ENCODE measurements around the gene RAB3C.

Gene RAB3C

DNA sequence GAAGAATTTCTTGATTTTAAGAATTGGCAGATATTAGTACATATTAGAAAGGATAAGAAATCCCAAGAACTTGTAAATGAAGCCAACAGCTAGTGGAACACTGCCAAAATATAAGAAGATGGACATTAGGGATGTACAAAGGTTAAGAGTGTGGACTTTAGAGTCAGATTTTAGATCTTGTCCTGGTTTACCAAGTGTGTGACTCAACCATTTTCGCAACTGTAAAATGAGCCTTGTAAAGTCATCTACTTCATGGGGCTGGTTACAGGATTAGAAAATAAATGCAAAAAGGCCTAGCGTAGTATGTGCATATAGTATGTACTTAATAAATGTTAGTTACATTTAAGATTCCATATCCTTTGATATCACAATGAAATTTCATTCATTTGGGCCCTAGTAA, 260.0 kb downstream of the RAB3C start:
- DNase-seq, result no peak

DNA sequence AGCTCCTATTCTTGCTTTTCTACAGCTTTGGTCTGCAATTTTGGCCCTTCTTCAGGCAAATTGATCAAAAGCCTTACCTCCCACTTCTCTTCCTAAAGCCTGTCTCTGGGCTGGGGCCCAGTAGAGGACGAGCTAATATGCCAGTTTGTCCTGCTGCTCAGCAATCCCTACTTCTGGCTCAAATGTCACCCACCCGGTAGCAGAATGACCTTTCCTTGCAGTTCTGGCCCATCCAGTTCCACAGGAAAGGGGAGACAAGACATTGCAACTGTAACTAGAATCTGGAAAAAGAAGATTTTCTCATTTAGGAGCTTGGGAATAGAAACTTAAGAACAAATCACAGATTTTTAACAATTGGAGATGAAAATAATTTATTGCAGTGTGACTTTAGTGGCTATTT, 261.5 kb downstream of the RAB3C start:
- DNase-seq, result no peak

DNA sequence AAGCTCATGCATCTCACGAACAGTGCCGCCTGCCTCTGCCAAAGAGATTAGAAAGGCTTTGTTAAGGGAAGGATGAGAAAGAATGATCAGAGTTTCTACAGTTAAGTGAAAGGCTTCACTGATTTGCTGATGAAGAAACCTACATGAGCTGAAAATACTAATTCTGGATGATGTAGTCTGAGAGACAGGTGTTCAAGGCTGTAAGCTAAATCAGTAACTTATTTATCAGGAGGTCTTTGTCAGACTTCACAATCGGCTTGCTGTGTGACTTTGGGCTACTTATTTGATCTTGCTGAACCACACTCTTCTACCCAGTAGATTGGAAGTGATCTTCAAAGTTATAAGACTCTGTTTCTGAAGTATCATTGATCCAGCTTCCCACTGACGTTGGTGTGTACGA, 264.2 kb downstream of the RAB3C start:
- DNase-seq, result no peak

DNA sequence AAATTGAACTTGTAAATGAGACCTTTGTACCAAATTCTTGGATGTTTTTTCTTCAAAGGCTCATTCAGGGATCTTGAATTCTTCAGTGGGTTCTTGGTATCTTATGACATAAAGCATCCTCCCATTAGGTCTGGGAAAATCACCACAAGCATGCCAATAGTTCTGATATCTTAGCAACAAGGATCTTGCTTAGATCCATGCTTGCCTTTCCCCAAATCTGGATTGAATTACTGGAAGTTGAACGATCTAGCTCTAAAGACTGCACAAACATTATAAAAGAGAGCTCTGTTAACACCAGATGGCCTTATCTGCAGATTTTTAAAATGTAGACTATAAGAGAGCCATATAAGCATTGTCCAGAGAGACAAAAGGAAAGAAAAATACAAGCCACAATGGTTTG, 266.3 kb downstream of the RAB3C start:
- DNase-seq, result no peak

DNA sequence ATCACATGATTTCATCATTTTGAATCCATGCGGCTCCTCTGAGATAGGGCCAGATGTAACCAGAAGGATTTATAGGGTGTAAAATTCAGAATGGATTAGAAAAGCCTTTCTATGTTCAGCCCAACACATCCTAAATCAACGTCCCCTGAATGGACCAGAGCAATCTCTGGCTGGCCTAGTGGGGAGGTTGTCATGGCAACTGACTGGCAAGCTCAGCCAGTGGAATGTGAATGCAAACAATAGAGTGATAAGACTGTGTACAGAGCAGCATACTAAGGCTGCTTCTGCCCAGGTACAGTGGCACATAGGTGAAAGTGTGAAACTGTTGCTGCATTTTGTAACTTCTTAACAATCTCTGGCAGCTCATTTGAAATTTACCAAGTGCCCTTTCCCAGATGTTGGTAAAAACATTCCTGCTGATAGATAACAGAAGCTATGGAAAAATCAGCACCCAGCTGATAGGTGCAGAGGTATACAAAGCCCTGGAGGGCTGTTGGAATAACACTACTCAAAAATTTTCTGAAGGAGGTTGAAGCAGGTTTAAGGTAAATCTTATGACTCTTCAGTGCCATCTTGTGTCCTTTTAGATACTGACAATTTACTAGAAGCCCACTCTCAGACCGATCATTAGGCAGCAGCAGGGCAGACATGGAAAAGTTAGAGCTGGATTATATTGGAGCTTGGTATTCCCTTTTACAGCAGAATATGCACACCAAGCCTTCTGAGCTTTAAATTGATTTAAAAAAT, 267.2 kb downstream of the RAB3C start:
- DNase-seq, result peak; percentile 34

DNA sequence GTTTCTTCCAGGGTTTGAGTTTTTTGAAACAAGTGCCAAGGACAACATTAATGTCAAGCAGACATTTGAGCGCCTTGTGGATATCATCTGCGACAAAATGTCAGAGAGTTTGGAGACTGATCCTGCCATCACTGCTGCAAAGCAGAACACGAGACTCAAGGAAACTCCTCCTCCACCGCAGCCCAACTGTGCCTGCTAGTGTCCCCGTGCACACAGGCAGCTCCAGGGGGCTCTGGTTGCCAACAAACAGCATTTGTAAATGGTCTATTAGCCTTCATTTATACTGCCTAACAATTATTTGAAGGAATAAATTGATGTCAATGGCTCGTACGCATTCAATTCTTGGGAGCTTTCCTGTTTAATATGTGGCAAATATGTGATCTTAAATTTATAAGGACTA, 268.3 kb downstream of the RAB3C start:
- DNase-seq, result no peak

DNA sequence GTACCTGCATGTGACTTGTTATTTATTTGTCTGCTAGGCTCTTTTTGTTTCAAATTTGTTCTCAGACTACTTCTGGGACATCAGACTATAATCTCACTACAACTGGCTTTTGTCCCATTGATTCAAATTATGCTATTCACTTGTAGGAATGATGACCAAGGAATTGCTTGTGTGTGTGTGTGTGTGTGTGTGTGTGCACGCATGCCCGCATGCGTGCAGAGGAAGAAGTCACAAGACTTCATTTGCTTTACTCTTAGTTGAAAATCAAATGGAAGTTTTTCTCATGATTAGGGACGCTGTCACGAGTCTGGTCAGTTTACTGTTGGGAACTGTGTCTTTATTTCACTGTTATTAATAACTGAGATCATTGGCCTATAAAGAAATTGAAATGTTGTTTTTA, 268.7 kb downstream of the RAB3C start:
- no peak for DNase-seq

DNA sequence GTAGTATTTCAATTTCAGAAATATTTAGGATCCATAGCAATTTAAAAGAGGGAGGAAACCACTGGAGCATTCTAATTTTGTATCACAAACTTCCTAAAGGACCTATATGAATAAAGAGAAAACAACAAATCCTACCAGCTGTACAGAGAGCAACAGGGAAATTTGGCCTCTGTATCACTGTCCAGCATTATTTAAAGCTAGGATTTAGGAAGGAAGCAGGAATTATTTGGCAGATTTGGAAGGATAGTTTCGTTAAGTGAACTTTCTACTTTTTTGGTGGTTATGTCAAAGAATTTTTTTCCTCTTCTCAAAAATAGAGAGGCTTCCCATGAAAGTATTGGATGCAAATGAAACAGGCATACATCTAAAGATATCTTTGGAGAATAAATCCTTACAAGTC, 269.7 kb downstream of the RAB3C start:
- no peak for DNase-seq

DNA sequence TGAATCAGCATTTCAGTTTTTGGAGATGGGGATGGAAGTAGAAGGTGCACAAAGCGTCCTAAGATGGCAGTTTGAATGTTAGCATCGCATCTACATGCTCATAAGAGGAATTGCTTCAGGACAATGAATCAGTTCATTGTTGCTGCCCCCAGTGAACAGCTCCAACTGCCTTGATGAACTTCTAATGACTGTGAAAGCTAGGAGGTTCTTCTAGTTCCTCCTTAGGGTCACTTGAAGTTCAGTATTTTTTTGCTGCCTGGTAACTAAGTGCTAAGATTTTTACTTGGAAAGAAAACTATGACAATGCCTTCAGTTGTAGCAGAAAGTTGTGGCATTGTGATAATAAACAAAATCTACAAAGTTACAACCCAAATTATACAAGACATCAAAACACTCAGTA, 271.6 kb downstream of the RAB3C start:
- DNase-seq, result no peak

DNA sequence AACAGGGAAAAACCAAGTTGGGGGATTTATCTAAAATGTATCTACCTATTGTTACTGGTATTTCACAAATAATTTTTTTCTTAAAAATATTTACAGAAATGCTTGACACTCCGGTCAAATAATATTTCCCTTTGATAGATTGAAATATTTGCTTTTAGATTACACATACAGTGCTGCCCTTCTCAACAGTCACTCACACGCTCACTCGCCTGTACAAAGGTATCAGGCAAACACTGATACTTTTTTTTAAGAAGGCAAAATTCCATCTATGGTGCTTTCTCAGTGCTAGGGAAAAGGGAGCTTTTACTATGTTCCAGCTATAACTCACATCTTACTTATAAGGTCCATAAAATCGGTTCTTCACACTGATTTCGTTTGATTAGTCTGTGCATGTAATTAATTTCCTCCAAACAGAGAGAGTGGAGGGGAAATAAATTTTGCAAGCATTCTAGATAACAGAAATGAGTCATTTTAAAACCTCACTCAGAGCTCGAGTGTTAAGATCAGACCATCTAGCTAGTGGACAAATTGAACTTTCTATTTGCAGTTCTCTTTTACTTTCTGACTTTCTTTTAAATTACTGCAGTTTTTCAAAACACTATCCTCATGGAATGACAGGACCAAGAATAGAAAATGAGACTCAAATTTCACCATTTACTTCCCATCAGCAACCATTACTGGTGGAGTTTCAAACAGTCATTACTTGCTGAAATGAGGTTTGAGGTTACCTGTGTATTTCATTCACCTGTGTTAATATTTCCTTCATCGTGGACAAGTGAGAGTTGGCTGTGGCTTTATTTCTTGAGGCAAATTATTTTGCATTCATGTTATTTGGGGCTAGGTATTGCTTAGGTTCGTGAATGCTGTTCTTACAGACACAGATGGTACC, 273.2 kb downstream of the RAB3C start:
- no peak for DNase-seq

DNA sequence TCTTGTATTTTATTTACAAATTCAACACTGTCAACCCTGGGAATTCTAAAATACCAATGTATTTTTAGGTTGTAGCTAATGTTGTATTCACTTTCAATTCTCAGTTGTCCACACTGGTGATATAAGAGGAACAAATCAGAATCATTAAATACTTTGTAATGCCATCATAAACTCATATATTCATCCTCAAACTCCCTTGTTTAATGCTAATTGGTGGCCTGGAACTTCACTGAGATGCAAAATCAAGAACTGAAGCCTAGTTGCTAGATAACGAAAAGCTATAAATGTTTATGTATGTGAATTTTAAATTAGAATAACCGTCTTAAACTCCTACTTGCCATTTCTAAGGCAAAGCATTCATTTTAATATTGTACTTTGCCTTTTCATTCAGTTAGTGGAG, 274.7 kb downstream of the RAB3C start:
- no peak for DNase-seq

DNA sequence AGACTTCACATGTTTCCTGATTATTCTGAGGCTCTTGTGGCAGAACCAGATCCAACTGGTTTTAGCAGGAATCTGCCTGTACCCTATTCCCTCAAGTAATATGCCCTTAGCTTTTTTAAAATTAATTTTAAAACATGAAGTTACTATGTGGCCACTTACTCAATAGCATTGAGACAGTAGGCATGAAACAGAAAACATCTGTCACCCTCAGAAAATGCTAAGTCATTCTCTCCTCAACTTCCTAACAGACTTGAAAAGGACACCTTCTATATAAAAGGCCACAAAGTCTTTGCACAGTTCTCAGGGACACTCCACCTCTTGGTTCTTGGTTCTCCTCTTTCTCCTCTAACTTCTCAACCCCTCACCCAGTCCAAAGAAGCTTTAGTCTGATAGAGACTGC, 277.8 kb downstream of the RAB3C start:
- no peak for DNase-seq

DNA sequence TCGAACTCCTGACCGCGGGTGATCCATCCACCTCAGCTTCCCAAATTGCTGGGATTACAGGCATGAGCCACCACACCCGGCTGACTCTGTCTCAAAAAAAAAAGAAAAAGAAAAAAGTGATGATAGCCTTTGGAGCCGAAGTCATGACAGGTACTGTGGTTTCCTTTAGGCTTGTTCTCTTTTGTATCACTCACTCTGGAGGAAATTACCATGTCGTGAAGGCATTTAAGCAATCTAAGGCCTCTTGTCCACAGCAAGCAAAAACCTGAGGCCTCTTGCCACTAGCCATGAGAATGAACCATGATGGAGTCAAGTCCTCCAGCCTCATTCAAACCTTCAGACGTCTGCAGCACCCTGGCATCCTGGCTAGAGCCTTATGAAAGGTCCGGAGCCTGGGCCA, 286.1 kb downstream of the RAB3C start:
- no peak for DNase-seq

DNA sequence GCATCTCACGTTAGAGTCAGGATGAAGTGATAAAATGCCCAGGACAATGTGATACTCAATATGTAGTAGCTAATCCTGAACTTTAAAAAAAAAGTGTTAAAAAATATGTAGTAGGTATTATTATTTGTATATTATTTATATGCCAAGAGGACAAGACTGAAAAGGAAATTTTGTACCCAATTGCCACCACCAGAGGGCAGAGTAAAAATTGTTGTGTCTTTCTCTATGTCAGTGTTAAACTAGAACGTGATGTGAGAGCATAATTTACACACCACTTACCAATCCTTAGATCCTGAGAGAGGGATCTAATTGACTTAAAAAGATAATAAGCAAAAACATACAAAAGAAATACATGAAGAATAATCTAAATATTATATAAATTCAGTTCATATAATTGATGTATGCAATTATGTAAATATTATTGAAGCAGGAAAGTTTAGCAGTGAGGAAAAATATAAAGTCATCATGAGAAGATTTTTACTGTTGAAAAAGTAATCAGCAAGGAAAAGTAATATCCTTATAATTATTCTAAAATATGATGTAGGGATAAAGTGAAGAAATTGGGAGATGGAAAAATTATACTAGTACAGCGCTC, 288.9 kb downstream of the RAB3C start:
- peak; percentile 16 for DNase-seq

DNA sequence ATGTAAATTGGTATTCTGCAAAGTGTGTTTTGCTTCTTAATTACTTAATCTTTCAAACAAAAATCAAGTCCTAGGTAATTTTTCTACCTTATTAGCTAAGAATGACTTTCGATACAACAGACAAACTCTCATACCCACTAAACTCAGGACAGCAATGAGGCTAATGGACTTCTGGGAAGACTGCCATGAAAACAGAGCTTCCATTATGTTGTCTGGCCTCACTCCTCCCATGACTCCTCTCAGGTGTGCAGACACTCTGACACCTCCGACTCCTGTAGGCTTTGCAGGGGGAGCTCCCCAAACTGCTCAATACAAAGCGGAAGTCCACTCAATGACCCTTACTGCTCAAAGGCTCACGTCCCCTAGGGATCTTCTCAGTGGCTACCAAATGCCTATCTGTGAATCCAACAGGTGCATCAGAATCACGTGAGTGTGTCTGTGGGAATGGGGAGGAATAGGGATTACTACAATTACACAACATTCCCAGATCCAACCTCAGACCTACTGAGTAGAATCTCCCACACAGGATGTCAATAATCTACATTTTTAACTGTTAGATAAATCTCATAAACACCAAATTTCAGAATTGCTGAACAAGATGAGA, 289.9 kb downstream of the RAB3C start:
- no peak for DNase-seq

DNA sequence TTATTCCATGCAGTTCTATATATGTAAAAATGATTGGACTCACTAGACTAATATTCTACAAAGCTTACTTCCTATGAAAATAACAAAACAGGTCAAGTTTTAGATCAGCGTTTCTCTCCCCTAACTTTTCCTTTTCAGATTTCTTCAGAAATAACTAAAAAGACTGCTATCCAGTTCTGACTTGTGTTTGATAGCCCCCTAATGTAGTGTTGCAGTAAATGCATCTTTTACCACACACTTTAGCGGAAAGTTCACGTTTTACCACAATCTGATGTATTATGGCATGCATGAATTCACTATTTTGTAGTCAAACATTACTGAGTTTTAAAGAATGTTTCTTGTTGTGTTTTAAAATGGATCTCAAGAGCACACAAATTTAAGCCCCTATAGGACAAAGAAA, 292.7 kb downstream of the RAB3C start:
- DNase-seq, result no peak

DNA sequence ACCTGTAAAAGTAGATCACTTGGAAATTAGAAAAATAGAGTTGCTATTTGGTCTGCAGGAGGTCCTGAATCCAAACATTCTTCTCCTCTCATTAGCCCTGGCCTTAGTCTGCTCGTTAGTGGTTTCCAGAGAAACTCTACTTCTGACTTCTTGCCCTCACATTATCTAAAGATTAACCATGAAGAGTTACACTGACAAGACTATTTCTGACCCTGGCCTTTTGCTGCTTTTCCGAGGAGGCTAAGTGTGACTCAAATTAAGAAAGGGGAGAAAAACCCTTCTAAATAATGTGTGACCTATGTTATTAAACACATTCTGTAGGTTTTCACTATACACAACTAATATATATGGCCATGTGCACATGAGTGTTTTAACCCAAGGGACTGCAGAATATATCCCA, 302.4 kb downstream of the RAB3C start:
- DNase-seq, result no peak

DNA sequence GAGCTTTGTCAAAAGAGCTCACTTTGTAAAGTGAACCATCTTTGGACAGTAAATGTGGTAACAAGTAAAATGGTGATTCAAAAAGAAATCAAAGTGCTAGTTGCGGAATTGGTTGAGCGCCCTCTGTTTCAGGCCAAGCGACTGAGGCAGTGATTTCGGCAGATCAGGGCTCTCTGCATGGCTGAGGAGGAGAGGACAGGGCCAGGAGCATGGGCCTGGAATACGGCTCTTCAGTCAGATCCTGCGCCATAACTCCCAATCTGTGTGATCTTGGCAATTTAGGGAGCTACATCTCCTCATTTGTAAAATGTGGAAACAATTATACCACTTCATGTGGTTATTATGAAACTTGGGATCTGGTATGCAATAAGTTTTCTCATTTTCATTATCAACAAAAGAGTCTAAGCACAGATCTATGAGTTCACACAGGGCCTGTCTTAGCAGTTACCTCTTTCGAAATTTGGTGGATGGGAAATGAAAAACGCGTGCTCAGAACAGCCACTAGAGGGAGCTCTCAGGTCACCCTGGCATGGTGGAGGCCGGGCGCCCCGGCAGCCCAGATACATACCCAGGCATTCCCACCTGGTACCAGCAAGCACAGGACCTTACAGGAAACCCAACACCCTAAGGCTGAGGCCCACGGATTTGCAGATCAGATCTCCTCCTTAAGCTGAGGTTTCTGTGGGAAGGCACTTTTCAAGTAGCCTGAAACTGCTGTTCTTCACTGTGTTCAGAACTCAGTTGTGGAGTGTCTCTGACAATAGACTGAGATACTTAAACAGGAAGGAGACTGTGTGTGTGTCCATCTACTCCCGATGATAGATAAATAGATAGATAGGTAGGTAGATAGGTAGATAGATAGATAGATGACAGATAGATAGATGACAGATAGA, 303.7 kb downstream of the RAB3C start:
- DNase-seq, result peak; percentile 34

DNA sequence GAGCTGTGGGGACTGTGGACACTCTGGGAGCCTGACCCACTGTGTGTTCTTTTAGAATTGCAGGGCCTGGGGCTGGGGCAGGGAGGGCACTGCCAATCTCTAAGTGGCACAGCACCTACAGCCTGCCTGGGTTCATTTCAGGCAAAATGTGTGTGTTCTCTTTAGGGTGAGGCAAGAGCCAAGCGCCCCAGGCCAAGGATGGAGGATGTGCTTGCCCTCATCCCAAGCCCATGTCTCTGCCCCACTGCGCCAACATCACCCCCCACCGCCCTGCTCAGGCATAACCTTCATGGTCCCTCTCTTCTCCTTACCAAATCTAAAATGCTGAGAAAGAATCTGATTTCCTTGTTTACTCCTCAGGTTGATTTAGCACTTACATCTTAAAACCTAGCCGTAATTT, 304.4 kb downstream of the RAB3C start:
- no peak for DNase-seq

DNA sequence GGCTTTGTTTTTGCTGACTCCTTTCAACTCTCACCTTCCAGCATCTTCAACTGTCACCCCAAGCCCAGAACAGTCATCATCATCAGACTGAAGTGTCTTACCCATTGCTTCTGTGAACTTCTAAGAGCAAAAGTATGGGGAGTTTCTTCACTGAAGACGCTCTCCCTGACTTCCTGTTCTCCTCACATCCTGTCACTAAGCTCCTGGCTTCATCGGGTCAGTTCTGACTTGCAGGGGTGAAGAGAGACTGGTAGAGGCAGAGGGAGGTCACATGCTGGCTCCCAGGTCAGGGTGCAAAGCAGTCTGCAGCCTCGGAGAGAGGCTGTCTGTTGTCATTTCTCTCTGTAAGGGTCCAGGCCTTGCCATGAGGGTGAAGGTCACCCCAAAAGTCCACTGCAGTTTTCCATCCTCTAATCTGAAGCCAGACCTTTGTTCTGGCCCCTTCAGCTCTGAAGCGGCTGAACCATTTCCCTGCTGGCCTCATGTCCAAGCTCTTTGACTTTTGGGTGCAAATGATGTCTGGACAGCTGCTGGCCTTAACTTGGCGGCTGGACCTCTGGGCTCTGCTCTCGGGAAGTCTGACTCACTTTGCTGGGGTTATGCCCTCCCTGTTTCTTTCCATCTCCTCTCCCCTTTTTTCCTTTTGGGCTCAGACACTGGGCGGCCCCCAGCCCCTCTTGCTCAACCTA, 305.0 kb downstream of the RAB3C start:
- DNase-seq, result no peak

DNA sequence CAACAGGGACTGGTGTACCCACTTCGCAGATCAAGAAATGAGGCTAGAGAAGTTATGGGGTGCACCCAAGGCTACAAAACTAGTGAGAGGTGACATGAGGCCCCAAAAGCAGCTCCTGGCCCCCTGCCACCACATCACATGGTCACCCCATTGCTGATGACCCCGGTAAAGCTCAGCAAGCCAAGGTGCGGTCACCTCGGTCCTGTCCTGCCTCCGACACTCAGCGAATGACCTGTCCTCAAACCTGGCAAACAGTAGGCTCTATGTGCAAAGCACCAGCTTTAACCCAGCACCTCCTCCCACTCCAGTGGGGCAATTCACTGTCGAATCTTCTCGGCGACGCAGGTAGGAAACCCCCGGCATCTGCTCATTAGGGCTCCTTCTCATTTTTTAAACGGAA, 307.4 kb downstream of the RAB3C start:
- no peak for DNase-seq

DNA sequence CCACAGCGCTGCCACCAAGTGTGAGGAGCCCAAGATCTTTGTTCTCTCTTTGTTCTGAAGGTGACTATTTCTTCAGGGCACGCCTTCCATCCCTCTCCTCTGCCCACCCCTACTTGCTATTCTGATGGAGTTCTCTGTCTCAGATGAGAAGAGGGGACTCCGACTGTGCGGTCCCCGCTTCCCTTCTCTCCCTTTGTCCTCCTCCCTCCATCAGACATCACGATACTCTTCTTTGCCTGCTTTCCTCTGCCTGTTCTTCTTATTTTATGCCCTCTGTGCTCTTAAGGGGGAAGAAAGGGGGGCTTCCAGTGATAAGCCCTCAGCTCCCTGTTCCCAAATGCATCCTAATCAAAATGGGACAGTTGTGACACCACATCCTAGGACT, 307.8 kb downstream of the RAB3C start:
- no peak for DNase-seq
